ENCODE data around the gene KLHL35.

The KLHL35 gene, protein sequence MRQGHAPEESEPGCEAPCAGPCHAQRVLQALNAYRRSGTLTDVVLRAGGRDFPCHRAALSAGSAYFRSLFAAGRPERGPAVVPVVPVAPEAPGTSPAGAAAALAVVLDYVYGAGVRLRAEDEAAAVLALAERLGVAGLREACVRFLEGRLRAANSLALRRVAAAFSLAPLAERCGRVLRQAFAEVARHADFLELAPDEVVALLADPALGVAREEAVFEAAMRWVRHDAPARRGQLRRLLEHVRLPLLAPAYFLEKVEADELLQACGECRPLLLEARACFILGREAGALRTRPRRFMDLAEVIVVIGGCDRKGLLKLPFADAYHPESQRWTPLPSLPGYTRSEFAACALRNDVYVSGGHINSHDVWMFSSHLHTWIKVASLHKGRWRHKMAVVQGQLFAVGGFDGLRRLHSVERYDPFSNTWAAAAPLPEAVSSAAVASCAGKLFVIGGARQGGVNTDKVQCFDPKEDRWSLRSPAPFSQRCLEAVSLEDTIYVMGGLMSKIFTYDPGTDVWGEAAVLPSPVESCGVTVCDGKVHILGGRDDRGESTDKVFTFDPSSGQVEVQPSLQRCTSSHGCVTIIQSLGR

DNA sequence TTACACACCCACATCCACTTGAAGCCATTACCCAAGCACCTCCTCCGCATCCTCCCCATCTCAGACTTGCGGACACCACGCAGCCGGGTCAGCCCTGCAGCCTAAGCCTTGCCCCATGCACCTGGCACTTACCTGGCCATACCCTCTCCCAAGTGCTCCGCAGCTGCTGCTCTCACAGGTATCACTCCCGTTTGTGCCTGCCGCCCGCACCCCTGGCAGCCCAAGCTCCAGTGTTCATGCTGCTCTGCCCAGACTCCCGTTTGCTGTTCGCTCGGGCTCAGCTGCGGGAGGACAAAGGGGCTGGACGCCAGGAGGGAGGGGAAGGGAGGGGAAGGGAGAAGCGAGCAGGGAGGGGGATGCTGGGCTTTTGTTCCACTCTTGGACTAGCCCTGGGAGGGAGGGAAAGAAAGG, at the start of gene KLHL35:
Gene KLHL35 (minus strand): TSS at position 293 of the 411 bp plus-strand sequence. CDS start 2,574 bp downstream, outside the sequence.
- no peak for DNase-seq (ENCODE audit: low read depth)

DNA sequence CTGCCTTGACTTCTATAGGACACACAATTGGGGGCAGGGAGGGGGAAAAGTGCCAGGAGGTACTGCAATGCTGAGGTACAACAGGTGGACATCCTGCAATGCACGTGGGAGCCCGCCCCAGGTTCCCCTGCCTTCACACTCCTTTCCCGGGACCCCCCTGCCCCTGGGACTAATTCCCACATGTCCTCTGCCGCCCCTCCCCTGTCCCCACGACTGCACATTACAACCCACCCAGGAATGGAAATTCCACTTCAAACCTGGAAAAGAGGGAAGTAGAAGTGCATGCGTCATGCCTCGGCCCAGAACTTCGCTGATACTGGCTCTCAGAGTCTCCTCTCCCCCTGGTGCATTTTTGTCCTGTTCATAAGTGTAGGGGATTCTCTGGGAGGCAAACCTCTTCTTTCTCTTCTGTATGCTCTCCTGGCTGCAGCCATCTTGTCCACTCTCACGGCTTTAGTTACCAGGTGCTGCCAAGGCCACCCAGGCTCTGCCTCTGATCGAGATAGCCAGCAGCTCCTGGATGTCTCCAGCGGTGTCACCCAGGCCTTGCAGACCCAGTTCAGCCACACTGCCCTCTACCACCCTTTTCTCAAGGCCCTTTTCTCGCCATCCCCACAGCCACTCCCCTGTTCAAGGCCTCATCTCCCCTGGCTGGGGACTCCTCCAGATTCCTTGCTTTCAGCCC, 49.1 kb upstream of the KLHL35 start:
- DNase-seq (ENCODE audit: low read depth), result no peak

GRCh38 chr11:75481223-75481921, 48.4 kb upstream of the KLHL35 start:
- no peak for DNase-seq (ENCODE audit: low read depth)

- no peak for DNase-seq (ENCODE audit: low read depth)
Observed at GRCh38 chr11:75480185-75481175, 47.5 kb upstream of the KLHL35 start.

GRCh38 chr11:75479597-75480145, 46.7 kb upstream of the KLHL35 start:
- no peak for DNase-seq (ENCODE audit: low read depth)

- DNase-seq (ENCODE audit: low read depth), result no peak
Observed at GRCh38 chr11:75478783-75479596, 46.0 kb upstream of the KLHL35 start.

DNA sequence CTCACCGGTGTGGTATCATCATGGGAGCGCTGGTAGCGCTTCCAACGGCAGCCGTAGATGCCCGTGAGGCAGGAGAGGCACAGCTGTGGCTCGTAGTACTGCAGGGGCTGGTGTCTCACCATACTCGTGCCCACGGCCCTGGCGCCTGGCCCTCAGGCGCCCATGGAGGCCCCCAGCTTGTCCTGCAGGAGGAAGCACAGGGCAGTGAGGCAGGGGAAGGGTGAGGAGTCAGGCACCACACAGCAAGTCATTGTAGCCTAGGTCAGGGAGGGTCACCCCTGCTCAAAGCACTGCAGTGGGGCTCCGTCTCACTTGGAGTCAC, 44.6 kb upstream of the KLHL35 start:
- DNase-seq (ENCODE audit: low read depth), result no peak

DNA sequence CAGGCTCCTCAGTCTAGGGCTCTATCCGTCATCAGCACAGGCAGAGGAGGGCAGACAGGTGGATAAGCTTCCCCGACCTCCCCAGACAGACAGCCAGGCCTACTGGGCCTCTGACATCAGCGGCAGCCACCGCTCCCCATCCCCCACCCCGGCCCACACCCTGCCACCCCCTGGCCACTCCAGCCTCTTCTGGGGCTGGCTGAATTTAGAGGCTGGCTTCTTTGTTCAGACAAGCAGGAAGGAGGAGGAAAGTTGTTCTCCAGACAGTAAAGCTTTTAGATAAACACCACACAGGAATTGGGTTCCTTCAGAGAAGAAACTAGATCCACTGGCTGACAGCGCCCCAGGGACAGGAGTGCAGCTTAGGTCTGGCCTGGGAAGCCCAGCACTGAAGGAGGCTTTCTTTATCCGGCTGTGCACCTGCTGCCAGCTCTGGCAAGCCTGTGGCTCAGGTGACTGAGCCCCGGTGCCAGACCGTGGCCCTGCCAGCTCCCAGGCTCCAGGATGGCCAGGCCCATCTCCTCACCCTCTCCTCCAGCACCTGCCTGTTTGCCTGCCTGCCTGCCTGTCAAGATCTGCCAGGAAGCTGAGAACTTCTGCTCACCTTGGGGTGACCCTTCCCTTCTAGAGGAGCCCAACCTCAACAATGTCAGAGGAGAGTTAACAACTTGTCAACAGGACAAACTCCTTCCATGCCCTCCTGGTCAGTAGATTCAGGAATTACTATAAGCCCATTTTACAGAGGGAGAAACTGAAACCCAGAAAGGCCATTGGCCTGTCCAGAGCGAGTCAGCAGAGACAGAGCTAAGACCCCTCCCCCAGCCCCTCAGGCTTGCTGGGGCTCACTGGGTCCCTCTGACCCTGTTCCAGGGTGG, 44.0 kb upstream of the KLHL35 start:
- DNase-seq (ENCODE audit: low read depth), result peak; percentile 12

DNA sequence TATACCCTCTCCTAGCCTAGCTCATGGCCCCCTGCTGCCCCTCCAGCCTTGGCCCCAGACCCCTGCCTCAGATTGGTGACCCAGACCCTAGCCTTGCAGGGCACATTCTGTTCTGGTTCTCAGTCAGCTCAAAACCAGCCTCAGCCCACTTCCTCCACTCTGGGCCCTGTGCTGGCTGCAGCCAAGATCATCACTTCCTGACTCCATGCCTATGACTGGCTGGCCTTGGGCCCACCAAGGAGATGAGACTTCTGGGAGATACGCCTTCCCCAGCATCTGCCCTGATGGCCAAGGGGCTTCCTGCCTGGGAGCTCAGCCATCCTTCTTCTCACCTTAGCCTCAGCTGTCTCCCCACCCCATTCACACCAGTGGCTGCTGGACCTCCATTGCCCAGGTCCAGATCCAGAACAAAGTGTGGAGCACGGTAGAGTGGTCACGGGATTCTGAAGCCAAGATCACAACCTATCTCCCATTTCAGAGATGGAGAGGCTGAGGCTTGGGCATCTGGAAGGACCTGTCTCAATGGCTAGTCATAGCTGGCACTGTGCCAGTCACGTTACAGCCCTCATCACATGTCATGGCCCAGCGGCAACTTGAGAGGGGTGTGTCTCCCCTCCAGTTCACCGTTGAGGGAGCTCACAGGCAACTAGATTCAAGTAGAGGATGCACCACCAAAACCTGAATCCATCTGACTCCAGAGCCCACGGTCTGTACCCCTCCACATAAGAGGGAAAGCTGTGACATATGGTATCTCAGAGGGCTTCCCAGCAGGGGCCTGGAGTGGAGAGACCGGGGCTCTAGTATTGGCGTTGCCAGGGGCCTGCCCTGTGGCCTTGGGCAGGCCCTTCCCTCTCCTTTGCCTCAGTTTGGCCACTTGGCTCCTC, 43.0 kb upstream of the KLHL35 start:
- peak; percentile 69 for DNase-seq (ENCODE audit: low read depth)

DNA sequence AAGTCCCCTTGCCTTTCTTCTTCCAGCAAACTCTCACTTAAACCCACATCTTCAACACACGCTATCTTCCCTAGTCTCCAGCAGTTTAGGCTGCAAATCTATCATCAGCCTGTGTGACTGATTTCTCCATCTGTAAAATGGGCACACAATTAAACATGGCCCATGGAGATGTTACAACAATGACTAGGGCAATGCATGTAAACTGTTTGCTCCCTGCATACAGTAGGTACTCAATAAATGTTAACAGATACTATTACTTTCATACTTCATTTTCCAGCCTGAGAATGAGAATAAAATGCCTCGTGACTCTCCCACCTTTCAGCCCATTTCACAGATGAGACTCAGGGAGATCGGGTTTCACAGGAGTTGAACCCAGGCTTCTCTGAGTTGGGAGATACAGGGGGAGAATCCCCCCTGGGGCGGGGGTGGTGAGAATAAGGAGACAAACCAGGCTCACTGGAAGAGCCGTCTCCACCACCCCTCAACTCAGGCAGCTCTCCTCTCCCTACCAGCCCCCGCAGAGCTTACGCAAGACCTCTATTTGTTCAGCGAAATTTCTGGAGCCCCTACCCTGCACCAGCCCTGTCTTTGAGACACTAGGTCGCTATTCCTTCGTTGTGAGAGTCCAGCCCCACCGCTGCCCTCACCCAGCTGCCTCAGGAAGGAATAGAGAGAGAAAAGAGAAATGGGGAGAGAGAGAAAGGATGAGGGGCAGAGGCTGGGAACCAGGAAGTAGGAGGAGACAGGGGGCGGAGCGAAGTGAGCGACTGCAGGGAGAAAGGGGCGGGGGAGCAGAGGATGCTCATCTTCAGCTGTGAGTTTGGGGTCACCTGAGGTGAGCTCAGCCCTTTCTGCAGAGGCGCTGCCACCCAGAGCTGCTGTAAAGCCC, 42.1 kb upstream of the KLHL35 start:
- peak; percentile 77 for DNase-seq (ENCODE audit: low read depth)

DNA sequence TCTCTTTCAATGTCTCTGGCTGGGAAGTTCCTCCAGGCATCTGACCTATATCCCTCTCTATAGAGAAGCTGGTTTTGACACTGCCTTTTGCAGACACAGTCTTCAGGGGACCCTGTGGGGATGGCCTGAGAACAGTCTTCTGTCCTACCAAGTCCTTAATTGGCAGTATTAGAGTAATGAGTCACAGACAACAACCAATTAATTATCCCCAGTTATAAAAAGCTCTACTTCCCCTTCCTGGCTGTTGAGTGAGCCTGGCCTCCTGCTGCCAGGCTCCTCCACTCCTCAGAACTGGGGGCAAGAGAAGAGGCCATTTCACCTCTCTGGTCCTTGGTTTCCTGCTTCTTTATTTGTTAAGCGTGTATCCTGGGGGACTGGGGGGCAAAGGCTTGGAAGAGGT, 41.2 kb upstream of the KLHL35 start:
- DNase-seq (ENCODE audit: low read depth), result no peak

DNA sequence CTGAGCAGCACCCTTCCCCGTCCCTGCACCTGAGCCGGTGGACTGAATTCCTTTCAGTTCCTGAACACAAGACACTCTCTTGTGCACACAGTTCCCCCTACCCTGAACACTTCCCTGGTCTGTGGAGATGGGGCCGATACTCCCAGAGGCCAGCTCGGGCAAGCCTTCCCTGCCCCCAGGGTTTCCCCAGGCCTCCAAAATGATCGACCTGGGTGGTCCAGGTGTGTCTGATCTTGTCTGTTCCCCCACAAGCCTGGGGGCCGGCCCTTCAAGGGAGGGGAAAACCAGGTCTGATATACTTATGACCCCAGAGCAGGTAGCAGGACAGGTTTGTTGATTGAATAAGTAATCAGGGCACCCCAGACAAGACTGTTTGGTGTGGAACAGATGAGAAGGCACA, 40.7 kb upstream of the KLHL35 start:
- DNase-seq (ENCODE audit: low read depth), result no peak

DNA sequence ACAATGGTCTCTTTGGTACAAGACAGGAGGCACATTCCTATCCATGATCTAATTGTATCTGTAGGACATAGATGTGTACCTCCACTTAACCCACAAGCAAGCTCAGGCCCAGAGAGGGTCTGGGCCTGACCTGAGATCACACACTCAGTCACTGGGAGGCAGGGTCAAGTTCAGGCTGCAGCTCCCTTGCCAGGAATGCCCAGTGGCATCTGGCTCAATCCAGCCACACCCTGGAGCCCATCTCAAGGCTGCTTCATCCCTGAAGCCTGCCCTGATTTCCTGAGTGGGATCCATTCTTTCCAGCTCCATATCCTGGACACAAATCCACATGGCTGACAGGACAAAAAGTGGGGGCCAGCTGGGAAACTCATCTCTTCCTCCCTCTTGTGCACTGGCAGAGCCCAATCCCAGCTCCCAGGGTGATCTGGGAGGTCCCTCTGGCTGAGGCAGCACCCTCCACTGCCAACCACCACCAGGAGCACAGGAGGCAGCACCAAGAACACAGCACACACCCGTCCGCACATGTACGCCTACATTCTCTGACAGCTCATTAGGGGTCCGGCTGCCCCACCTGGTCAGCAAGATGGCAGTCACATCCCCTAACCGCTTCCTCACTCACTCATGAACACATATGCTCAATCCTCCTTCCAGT, 39.2 kb upstream of the KLHL35 start:
- no peak for DNase-seq (ENCODE audit: low read depth)

GRCh38 chr11:75471176-75471973, 38.4 kb upstream of the KLHL35 start:
- no peak for DNase-seq (ENCODE audit: low read depth)

DNA sequence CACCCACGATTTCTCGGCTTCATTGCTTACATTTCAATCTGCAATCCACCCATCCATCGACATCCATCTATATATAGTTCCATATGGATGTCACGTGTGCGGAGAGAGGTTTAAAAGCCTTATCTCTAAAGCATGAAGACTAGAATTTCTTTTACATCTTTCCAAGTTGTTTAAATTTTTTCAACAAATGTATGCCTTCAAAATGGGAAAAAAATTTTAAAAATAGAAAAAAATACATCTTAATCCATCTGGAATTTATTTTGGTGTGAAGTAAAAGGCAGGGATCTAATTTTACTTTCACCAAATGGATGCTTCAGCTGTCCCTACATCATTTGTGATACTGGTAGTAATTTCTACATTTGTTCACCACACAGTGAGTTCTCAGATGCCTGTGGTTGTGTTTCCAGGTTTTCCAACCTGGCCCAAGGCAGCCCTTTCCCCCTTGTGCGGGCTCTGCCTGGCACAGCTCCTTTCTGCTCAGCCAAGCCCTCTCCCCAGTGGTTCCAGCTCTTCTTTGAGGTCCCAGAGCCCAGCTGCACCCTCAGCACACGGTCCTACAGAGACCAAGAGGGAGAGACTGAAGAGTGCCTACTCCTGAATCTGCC, 37.6 kb upstream of the KLHL35 start:
- DNase-seq (ENCODE audit: low read depth), result no peak
